Glutamatergic neuron (in vitro differentiated cells): ENCODE data around the gene P3H2. TPM values are rescaled to one million over a fixed set of nuclear protein-coding genes. Genes with fewer than 3 reads are reported as not detected.

Source experiments
- DNase-seq: peaks from one replicate; pipeline ENCODE4 v3.0.0; 2022
- H3K27ac Mint-ChIP-seq: one replicate; pipeline ENCODE4 v1.8.0; 2020; ENCODE audit warnings: mild to moderate bottlenecking, mixed read lengths, inconsistent platforms; ENCODE audit not compliant: unreplicated experiment
- H3K27me3 Mint-ChIP-seq: one replicate; pipeline ENCODE4 v1.8.0; 2020; ENCODE audit warnings: mild to moderate bottlenecking, moderate library complexity, mixed read lengths, inconsistent platforms; ENCODE audit not compliant: unreplicated experiment
- H3K36me3 Mint-ChIP-seq: one replicate; pipeline ENCODE4 v1.8.0; 2020; ENCODE audit warnings: mild to moderate bottlenecking, mixed read lengths, inconsistent platforms; ENCODE audit not compliant: unreplicated experiment
- H3K4me1 Mint-ChIP-seq: one replicate; pipeline ENCODE4 v1.8.0; 2020; ENCODE audit warnings: mild to moderate bottlenecking, low read depth, mixed read lengths, inconsistent platforms; ENCODE audit not compliant: unreplicated experiment
- H3K4me3 Mint-ChIP-seq: one replicate; pipeline ENCODE4 v1.8.0; 2020; ENCODE audit warnings: mild to moderate bottlenecking, mixed read lengths, inconsistent platforms; ENCODE audit not compliant: unreplicated experiment
- H3K9me3 Mint-ChIP-seq: one replicate; pipeline ENCODE4 v1.8.0; 2020; ENCODE audit warnings: mild to moderate bottlenecking, moderate library complexity, mixed read lengths, inconsistent platforms; ENCODE audit not compliant: unreplicated experiment
- CTCF ChIP-seq: fragments of 200-600 bp; sonication (generic); IDR thresholded peaks from one replicate; pipeline ENCODE4 v1.5.0; 2021; ENCODE audit not compliant: partially characterized antibody, unreplicated experiment
- total RNA-seq: library from RNA; stranded (reverse); fragmentation: NEBNext Ultra II Directional; extraction: Animal tissue kit (Norgen Biotek cat#: 25700); gene quantifications from one replicate; pipeline ENCODE4 v1.2.1, GENCODE V29; 2021; ENCODE audit not compliant: unreplicated experiment

P3H2 gene
- total RNA-seq, 1 donor from 2014 or later: 28.6 TPM

GRCh38 chr3:189988854-189989253 lies 131.8 kb downstream of the P3H2 start:
- TF ChIP-seq CTCF: no peak
- DNase-seq: no peak
- no peaks in the 10 kb centered on the region for H3K36me3 Mint-ChIP-seq
- H3K27me3 Mint-ChIP-seq: no peaks in the 10 kb centered on the region
- H3K4me3 Mint-ChIP-seq: no peak overlapping the region
- no peaks in the 10 kb centered on the region for H3K4me1 Mint-ChIP-seq
- H3K9me3 Mint-ChIP-seq: no peaks in the 10 kb centered on the region
- no peak overlapping the region for H3K27ac Mint-ChIP-seq

- Mint-ChIP-seq H3K4me1 (no peaks in the 10 kb centered on the region), H3K27me3 (no peaks in the 10 kb centered on the region), H3K4me3 (no peak overlapping the region), H3K9me3 (no peaks in the 10 kb centered on the region), H3K27ac (no peak overlapping the region), H3K36me3 (no peaks in the 10 kb centered on the region)
- no peak for DNase-seq
- no peak for TF ChIP-seq CTCF
Measured at GRCh38 chr3:189988322-189988721, 132.4 kb downstream of the P3H2 start.

- no peak for DNase-seq
- no peaks in the 10 kb centered on the region for H3K27me3 Mint-ChIP-seq
- H3K4me1 Mint-ChIP-seq: no peaks in the 10 kb centered on the region
- TF ChIP-seq CTCF: no peak
- H3K36me3 Mint-ChIP-seq: no peaks in the 10 kb centered on the region
- no peak overlapping the region for H3K4me3 Mint-ChIP-seq
- no peak overlapping the region for H3K27ac Mint-ChIP-seq
- H3K9me3 Mint-ChIP-seq: no peaks in the 10 kb centered on the region
Measured at GRCh38 chr3:189985948-189986347, 134.7 kb downstream of the P3H2 start.

- no peaks in the 10 kb centered on the region for H3K27me3 Mint-ChIP-seq
- H3K4me1 Mint-ChIP-seq: no peaks in the 10 kb centered on the region
- DNase-seq: no peak
- no peak overlapping the region for H3K4me3 Mint-ChIP-seq
- no peaks in the 10 kb centered on the region for H3K36me3 Mint-ChIP-seq
- H3K9me3 Mint-ChIP-seq: no peaks in the 10 kb centered on the region
- no peak for TF ChIP-seq CTCF
- H3K27ac Mint-ChIP-seq: no peak overlapping the region
Measured at GRCh38 chr3:189983612-189984011, 137.1 kb downstream of the P3H2 start.

GRCh38 chr3:189982321-189982945 lies 138.3 kb downstream of the P3H2 start:
- no peaks in the 10 kb centered on the region for H3K4me1 Mint-ChIP-seq
- H3K27me3 Mint-ChIP-seq: no peaks in the 10 kb centered on the region
- H3K36me3 Mint-ChIP-seq: no peaks in the 10 kb centered on the region
- no peaks in the 10 kb centered on the region for H3K9me3 Mint-ChIP-seq
- no peak for TF ChIP-seq CTCF
- no peak overlapping the region for H3K27ac Mint-ChIP-seq
- no peak for DNase-seq
- H3K4me3 Mint-ChIP-seq: no peak overlapping the region
